GM13977 (cell line): ENCODE data around the gene LRP1B.

ENCODE experiments used
- DNase-seq: peaks from one replicate; pipeline ENCODE4 v3.0.0; 2012; ENCODE audit warnings: low spot score
- CTCF ChIP-seq: IDR thresholded peaks from 2 replicates; pipeline ENCODE4 v1.5.1; 2012; ENCODE audit warnings: mild to moderate bottlenecking, control low read depth; ENCODE audit not compliant: insufficient read depth; ENCODE audit errors: extremely low read depth, missing control alignments
- in situ Hi-C: fragments of 300-500 bp; cut with MboI; formaldehyde crosslinking; loops from one replicate; pipeline ENCODE4 v1.12.0; 2022; ENCODE audit warnings: low sequenced_read_pairs, low pct_unique_long_range_greater_than_20kb, mixed read lengths, inconsistent platforms; ENCODE audit not compliant: unreplicated experiment

LRP1B gene

GRCh38 chr2:142056784-142057183 is 74.0 kb downstream of the LRP1B start:
- TF ChIP-seq CTCF: no peak
- no peak for DNase-seq
- in situ Hi-C loops: no loop called here

- in situ Hi-C loops: no loop called here
- no peak for DNase-seq
- no peak for TF ChIP-seq CTCF
These were observed 78.5 kb downstream of the LRP1B start for GRCh38 chr2:142052220-142052863.

- TF ChIP-seq CTCF: no peak
- in situ Hi-C loops: no loop called here
- no peak for DNase-seq
These were observed 82.2 kb downstream of the LRP1B start for GRCh38 chr2:142048581-142048980.

GRCh38 chr2:142045641-142046040 is 85.2 kb downstream of the LRP1B start:
- no peak for DNase-seq
- no peak for TF ChIP-seq CTCF
- in situ Hi-C loops: no loop called here

- DNase-seq: no peak
- TF ChIP-seq CTCF: no peak
- in situ Hi-C loops: no loop called here
These were observed 86.6 kb downstream of the LRP1B start for GRCh38 chr2:142044197-142044596.

GRCh38 chr2:142042536-142043199 is 88.1 kb downstream of the LRP1B start:
- DNase-seq: no peak
- TF ChIP-seq CTCF: no peak
- in situ Hi-C loops: no loop called here
